IPS-15b (cell line): ENCODE results near the gene SEMA6A.
"Not testable (repeated sequence)": the region's sequence is repeated elsewhere in the genome, so short reads cannot be mapped to it uniquely, and the experiment has no call there.

Experiments
- H3K27me3 ChIP-seq: one replicate; pipeline ENCODE4 v1.6.1; 2013; ENCODE audit warnings: low read length; ENCODE audit not compliant: control insufficient read depth, insufficient read depth
- H3K36me3 ChIP-seq: one replicate; pipeline ENCODE4 v1.6.1; 2013; ENCODE audit warnings: low read length; ENCODE audit not compliant: control insufficient read depth, insufficient read depth
- H3K4me1 ChIP-seq: one replicate; pipeline ENCODE4 v1.6.1; 2013; ENCODE audit warnings: mild to moderate bottlenecking, low read length; ENCODE audit not compliant: control insufficient read depth, insufficient read depth
- H3K4me3 ChIP-seq: one replicate; pipeline ENCODE4 v1.5.1; 2013; ENCODE audit warnings: low read depth, low read length
- H3K9ac ChIP-seq: one replicate; pipeline ENCODE4 v1.6.1; 2013; ENCODE audit warnings: low read depth, mild to moderate bottlenecking, low read length
- H3K9me3 ChIP-seq: one replicate; pipeline ENCODE4 v1.6.1; 2013; ENCODE audit warnings: mild to moderate bottlenecking, low read length; ENCODE audit not compliant: control insufficient read depth, insufficient read depth

SEMA6A gene

GRCh38 chr5:116528519-116529234 is 45.9 kb downstream of the SEMA6A start:
- Histone ChIP-seq H3K9me3 (no peaks in the 10 kb centered on the region), H3K36me3 (no peaks in the 10 kb centered on the region), H3K9ac (no peak overlapping the region), H3K27me3 (no peaks in the 10 kb centered on the region), H3K4me1 (peaks cover 70% of the 10 kb centered on the region), H3K4me3 (no peak overlapping the region)

- peaks cover 64% of the 10 kb centered on the region for H3K4me1 ChIP-seq
- H3K36me3 ChIP-seq: no peaks in the 10 kb centered on the region
- H3K9ac ChIP-seq: no peak overlapping the region
- H3K4me3 ChIP-seq: no peak overlapping the region
- H3K9me3 ChIP-seq: no peaks in the 10 kb centered on the region
- no peaks in the 10 kb centered on the region for H3K27me3 ChIP-seq
Observed at GRCh38 chr5:116527582-116527981, 47.0 kb downstream of the SEMA6A start.

DNA sequence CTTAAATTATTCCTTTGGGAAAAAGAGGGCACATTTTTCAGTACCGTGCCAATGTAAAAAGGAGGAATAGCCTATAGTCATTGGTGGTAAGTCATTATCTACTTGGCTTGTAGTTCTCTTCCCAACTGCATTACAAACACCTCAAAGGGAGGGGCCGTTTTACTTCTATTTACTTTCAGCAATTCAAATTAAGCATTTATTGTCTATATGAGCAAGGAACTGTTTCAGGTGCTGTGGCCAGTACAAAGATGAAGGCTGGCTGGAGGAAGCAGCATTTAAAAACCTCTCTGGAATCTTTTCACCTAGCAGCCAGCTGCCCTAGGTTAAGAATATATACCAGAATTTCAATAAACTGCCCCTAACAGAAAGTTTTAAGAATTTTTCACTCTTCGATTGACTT is 48.9 kb downstream of the SEMA6A start:
- no peak overlapping the region for H3K4me3 ChIP-seq
- no peak overlapping the region for H3K9ac ChIP-seq
- peaks cover 62% of the 10 kb centered on the region for H3K4me1 ChIP-seq
- no peaks in the 10 kb centered on the region for H3K9me3 ChIP-seq
- no peaks in the 10 kb centered on the region for H3K27me3 ChIP-seq
- H3K36me3 ChIP-seq: no peaks in the 10 kb centered on the region

- H3K4me3 ChIP-seq: no peak overlapping the region
- H3K9ac ChIP-seq: no peak overlapping the region
- no peaks in the 10 kb centered on the region for H3K36me3 ChIP-seq
- H3K4me1 ChIP-seq: peaks cover 65% of the 10 kb centered on the region
- no peaks in the 10 kb centered on the region for H3K9me3 ChIP-seq
- H3K27me3 ChIP-seq: no peaks in the 10 kb centered on the region
Observed at GRCh38 chr5:116524966-116525365, 49.7 kb downstream of the SEMA6A start.

DNA sequence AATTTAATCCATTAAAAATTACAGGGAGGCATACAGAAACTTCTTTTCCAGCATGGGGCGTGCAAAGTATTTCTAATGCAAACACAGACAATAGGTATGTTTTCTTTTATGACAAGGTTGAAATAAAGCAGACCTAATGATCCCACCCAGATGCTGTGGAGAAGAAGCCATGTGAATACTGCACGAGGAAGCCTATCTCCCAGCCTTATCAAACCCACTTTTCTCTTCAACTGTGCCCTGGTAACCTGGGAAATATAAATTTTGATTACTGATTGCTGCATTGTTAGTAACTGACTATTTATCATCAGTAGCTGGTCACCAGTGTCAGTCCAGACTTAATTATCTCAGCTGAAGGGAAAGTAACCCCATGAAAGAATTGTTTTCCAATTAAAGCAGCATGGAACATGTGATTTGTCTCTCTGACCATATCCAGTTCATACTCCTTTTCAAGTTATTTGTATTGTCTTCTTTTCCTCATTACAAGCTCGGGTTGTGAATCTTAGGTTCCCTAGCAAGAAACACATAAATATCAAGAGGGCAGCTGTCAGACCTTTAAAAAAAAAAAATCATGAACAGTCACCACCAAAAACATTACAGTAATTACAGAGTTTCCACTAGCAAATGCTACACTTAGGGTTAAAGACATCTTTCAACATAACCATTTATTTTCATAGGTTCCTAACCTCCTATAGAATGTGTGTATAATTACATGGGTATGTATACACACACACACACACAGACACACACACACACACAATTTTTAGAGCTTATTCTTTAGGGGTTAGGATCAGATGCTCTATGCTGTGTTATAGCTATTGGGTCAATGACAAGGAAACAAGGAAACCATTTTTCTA is 50.3 kb downstream of the SEMA6A start:
- Histone ChIP-seq H3K27me3 (no peaks in the 10 kb centered on the region), H3K4me3 (no peak overlapping the region), H3K4me1 (peaks cover 59% of the 10 kb centered on the region), H3K9ac (no peak overlapping the region), H3K9me3 (no peaks in the 10 kb centered on the region), H3K36me3 (no peaks in the 10 kb centered on the region)

GRCh38 chr5:116523182-116523581 is 51.4 kb downstream of the SEMA6A start:
- H3K9me3 ChIP-seq, H3K4me3 ChIP-seq, H3K36me3 ChIP-seq, H3K27me3 ChIP-seq, H3K9ac ChIP-seq: not testable (repeated sequence)
- peaks cover 56% of the 10 kb centered on the region for H3K4me1 ChIP-seq

- H3K36me3 ChIP-seq: no peaks in the 10 kb centered on the region
- no peak overlapping the region for H3K4me3 ChIP-seq
- H3K4me1 ChIP-seq: peaks cover 51% of the 10 kb centered on the region
- no peak overlapping the region for H3K9ac ChIP-seq
- no peaks in the 10 kb centered on the region for H3K27me3 ChIP-seq
- H3K9me3 ChIP-seq: no peaks in the 10 kb centered on the region
Observed at GRCh38 chr5:116522356-116523136, 52.1 kb downstream of the SEMA6A start.

- Histone ChIP-seq H3K27me3 (no peaks in the 10 kb centered on the region), H3K36me3 (no peaks in the 10 kb centered on the region), H3K4me1 (peaks cover 45% of the 10 kb centered on the region), H3K4me3 (no peak overlapping the region), H3K9me3 (no peaks in the 10 kb centered on the region), H3K9ac (no peak overlapping the region)
Observed at GRCh38 chr5:116521173-116521872, 53.3 kb downstream of the SEMA6A start.

DNA sequence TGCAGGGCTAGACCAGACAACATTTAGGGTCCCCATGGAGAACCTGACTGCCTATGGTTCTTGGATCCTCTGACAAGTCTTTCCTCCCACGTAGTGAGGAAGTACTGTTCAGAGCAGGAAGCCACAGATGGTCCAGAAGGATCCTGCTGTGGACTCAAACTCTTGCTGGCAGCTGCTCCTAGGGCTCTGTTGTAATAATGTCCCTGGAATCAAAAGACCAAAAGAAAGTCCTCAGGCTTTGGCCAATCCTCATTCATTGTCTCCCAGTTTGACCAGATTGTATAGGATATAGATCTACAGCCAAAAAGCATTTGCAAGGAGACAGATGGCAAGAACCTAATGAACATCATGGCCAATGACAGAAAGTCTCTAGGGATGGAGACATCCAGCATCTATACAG is 53.9 kb downstream of the SEMA6A start:
- Histone ChIP-seq H3K36me3 (no peaks in the 10 kb centered on the region), H3K4me1 (peaks cover 44% of the 10 kb centered on the region), H3K9me3 (no peaks in the 10 kb centered on the region), H3K4me3 (no peak overlapping the region), H3K9ac (no peak overlapping the region), H3K27me3 (no peaks in the 10 kb centered on the region)

DNA sequence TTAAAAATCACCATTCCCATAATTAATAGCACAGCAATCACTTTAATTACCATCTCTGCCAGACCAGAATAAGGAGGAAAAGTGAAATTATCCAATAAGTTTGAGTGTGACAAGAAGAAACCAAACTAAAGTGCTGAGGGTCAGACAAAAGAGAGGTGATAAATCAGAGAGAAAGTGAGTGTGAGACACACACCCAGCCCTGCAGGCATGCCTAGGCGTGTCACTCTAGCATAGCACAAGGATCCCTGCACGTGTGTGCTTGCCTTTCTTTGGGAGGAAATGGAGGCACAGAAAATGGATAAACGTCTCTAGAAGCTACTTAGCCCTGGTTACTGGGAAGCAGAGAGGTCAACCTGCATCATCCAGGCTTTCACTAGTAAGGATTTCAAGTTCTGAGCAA is 56.2 kb downstream of the SEMA6A start:
- Histone ChIP-seq H3K27me3 (no peaks in the 10 kb centered on the region), H3K9ac (no peak overlapping the region), H3K36me3 (no peaks in the 10 kb centered on the region), H3K4me1 (peaks cover 38% of the 10 kb centered on the region), H3K4me3 (no peak overlapping the region), H3K9me3 (no peaks in the 10 kb centered on the region)

DNA sequence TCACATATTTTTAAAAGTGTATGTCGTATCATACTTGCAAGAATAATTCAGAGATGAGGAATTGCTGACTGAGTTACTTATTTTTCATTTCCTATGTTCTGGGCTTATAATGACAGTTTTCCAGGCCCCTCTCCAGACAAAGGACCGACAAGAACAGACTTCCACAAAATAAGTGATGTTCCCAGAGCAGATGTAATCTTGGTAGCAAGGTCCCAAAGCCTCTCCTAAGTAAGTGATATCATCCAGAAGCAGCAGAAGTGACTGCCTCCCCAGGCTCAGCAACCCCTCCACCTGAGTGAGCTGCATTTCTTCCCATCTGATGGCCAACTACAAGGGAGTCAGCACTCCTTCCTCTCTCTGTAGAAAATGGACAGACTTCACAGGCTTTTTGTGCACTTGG is 57.1 kb downstream of the SEMA6A start:
- Histone ChIP-seq H3K4me1 (peaks cover 38% of the 10 kb centered on the region), H3K9me3 (no peaks in the 10 kb centered on the region), H3K27me3 (no peaks in the 10 kb centered on the region), H3K4me3 (no peak overlapping the region), H3K36me3 (no peaks in the 10 kb centered on the region), H3K9ac (no peak overlapping the region)
